Activated CD8-positive, alpha-beta memory T cell treated with anti-CD3 and anti-CD28 coated beads, Interleukin-2, amount 50 U/mL, for 24 hours (primary cell): ENCODE data around the gene GOLT1A.
"Not testable (repeated sequence)": the region's sequence is repeated elsewhere in the genome, so short reads cannot be mapped to it uniquely, and the experiment has no call there.

Source experiments
- DNase-seq: peaks from one replicate; pipeline ENCODE4 v3.0.0-alpha.2; 2020; ENCODE audit errors: extremely low read depth

Gene GOLT1A

GRCh38 chr1:204248954-204249353 is 35.2 kb upstream of the GOLT1A start:
- no peak for DNase-seq

DNA sequence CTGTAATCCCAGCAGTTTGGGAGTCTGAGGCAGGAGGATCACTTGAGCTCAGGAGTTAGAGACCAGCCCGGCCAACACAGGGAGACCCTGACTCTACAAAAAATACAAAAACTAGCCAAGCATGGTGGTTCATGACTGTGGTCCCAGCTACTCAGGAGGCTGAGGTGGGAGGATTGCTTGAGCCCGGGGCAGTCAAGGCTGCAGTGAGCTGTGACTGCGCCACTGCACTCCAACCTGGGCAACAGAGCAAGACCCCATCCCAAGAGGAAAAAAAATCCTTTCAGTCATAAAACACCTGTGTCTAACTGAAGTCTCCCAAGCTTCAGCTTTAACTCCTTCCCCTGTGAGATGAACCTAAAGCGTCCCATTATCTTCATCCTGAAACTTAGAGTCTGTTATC is 33.1 kb upstream of the GOLT1A start:
- DNase-seq, result no peak

GRCh38 chr1:204242920-204243319 is 29.1 kb upstream of the GOLT1A start:
- DNase-seq, result no peak

DNA sequence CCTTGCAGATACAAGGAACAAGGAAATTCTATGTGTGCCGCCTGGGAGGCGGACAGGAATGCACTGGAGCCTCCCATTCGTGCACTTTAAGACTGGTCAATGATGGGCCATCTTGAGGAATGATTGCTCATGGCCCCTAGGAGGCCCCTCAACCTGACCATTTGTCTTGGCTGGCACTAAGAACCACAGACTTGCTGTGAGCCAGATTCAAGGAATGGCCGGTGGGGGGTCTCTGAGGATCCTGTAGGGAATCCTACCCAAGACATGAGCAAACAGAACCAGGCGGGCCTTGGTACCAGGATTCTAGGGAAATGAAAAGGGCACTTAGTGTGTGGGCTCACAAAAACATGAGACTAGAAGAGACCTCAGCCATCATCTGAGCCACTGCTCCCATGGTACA is 28.1 kb upstream of the GOLT1A start:
- DNase-seq, result no peak

- no peak for DNase-seq
These were observed 27.3 kb upstream of the GOLT1A start for GRCh38 chr1:204241050-204241449.

GRCh38 chr1:204240233-204240632 is 26.4 kb upstream of the GOLT1A start:
- DNase-seq, result no peak

- DNase-seq, result not testable (repeated sequence)
These were observed 25.6 kb upstream of the GOLT1A start for GRCh38 chr1:204239401-204239800.

DNA sequence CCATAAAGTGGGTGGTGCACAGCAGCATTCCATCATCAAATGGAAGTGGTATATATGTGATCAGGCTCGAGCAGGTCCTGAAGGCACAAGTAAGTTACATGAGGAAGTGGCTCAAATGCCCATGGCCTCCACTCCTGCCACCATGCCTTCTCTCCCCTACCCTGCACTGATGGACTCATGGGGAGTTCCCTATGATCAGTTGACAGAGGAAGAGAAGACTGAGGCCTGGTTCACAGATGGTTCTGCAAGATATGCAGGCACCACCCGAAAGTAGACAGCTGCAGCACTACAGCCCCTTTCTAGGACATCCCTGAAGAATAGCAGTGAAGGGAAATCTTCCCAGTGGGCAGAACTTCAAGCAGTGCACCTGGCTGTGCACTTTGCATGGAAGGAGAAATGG is 24.7 kb upstream of the GOLT1A start:
- DNase-seq, result not testable (repeated sequence)

DNA sequence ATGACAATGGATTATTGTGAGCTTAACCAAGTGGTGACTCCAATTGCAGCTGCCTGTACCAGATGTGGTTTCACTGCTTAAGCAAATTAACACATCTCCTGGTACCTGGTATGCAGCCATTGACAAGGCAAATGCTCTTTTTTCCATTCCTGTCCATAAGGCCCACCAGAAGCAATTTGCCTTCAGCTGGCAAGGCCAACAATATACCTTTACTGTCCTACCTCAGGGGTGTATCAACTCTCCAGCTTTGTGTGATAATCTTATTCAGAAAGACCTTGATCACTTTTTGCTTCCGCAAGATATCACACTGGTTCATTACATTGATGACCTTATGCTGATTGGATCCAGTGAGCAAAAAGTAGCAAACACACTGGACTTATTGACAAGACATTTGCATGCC is 23.7 kb upstream of the GOLT1A start:
- not testable (repeated sequence) for DNase-seq

GRCh38 chr1:204232526-204232925 is 18.7 kb upstream of the GOLT1A start:
- no peak for DNase-seq

GRCh38 chr1:204230211-204230610 is 16.4 kb upstream of the GOLT1A start:
- no peak for DNase-seq

DNA sequence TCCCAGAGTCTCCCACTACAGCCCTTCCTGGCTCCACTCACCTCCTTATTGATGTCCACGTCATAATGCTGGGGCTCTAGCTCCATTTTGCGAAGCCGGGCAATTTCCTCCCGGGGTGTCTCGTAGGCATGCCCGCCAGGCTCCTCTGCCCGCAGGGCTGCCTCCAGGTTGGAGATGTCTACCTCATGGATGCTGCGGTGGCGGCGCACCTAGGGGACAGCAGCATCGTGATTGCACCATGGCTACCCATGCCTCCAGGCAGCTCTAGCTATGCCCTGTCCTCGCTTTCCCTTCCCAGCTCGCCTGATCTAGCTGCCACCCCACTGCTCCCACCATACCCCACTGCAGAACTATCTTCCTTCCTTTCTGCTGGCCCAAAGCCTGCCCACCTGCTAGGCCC is 15.1 kb upstream of the GOLT1A start:
- no peak for DNase-seq

GRCh38 chr1:204227996-204228785 is 14.4 kb upstream of the GOLT1A start:
- DNase-seq, result no peak

- DNase-seq, result no peak
These were observed 13.6 kb upstream of the GOLT1A start for GRCh38 chr1:204227351-204227750.

GRCh38 chr1:204225841-204226735 is 12.3 kb upstream of the GOLT1A start:
- no peak for DNase-seq

GRCh38 chr1:204224655-204225054 is 10.9 kb upstream of the GOLT1A start:
- no peak for DNase-seq

DNA sequence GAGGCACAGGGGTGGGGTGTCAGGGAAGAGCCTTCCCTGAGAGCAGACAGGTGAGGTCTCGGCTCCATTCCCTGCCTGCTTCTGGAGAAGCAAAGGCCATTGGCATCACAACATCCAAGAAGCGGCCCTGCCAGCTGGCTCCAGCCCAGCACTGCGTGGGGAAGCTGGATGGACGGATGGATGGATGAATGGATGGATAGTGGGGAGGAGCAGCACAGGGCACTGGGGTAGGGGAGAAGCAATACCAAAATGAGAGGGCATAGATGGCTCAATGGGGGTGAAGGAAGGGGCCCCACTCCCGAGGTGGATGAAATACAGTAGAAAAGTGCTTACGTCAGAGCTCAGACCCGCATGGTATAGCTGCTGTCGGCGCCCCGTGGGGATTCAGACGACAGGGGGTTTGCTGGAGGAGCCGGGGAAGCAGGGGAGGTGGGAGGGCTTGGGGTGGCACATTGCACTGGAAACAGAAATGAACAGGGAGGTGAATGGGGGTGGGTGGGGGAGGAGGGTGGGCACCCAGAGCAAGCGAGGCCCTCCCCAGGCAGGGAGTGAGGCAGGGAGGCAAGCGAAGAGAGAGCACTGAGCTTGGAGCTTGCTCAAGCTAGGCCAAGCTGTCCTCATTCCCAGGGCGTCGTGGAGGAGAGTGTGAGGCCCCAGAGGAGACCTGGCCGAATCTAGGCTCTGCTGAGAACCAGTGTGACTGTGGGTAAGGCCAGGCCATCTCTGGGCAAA is 9.5 kb upstream of the GOLT1A start:
- DNase-seq, result no peak

- no peak for DNase-seq
These were observed 8.9 kb upstream of the GOLT1A start for GRCh38 chr1:204222764-204223055.

- no peak for DNase-seq
These were observed 8.4 kb upstream of the GOLT1A start for GRCh38 chr1:204222006-204222763.

DNA sequence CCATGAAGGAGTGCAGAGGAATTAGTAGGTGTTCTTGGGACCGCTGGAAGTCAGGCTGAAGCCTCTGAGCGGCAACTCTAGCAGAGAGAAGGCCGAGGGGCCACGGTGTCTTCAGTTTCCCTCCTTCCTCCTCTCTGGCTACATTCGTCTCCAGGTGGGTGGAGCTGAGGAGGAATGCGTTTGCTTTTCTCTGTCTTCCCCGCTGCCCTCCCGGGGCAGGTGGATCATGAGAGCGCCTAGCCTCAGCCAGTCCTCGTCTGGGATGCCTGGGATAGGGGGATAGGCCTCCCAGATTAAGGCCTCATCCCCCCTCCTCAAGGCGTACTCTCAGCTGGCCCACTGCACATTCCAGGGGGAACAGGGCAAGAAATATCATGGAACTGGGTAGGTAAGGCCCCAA is 7.5 kb upstream of the GOLT1A start:
- no peak for DNase-seq

DNA sequence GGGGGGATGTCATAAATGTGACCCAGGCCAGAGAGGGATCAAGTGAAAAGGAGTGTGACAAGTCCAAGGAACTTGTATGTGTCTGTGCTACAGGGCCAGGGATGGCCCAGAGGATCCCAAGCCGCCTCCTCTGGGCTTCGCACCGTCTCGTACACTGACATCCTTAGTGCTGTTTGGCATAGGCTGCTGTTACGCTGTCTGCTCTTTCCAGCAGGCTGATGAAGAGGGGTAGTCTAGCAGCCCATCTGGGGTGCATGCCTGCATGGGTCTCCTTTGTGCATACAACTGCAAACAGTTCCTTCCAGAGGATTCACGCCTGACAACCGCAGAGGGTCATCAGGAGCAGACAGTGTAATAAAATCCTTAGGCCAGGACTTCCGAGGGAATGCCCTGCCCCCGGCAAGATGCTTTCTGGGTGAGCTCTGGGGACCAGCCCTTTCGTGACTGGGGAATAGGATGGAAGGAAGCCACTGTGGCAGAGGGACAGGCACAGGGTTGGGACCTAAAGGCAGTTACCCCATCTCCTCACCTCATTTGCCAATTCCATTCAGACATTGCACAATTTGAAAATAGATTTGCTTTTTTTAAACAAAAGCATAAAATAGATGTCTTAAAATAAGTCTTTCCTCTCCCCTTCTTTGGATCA is 6.3 kb upstream of the GOLT1A start:
- DNase-seq, result no peak
